HG03432 (cell line): ENCODE measurements around the gene RND3.
A peak's percentile ranks its signal among the peaks of the same experiment; 100 is the strongest.

Experiments used
- ATAC-seq: cut with Tn5 transposase; IDR thresholded peaks from one replicate; pipeline ENCODE4 v1.9.1; 2021; ENCODE audit warnings: mild to moderate bottlenecking, moderate library complexity; ENCODE audit not compliant: unreplicated experiment

RND3 gene

DNA sequence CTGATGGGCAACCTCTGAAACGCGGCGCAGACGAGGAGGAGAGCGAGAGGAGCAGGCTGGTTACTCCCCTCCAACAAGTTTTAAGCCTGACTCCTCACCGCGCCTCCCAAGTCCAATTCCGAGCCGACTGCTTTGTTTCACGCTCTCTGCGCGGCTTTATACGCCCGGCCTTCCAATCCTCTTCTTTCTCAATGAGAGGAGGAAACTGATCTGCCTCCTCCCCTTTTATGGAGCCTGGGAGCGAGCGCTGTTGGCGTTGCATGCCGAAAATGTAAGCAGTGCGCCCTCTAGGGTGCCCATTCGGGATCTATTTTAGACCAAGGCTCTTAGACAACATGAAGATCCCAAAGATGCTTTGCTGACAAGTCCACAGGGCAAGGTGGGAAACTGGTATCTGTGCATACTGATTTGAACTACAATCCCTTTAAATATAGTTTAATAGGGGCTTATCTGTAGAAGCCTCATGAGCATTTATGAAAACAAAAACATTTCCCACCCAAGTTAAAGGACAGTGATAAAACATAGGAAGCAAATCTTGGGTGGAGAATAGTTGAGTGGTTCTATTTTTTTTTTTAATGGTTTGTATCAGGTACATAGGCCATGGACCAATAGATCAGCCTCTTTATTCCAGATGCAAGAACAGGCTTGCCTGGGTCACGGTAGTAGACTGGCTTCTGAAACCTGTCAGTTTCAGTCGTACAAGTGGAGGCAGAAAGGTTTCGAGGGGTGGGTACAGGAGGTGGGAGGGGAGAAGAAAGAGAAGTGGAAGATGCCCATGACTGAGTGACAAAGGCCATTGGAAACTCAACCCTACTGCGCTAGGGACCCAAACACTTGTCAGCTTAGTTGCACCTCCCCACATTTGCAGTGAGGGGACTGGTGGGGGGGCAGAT lies at the start of gene RND3:
Gene RND3 (minus strand): TSS at position 131 of the 893 bp plus-strand sequence. CDS start 250 bp downstream, outside the sequence.
- ATAC-seq = peak; percentile 72

GRCh38 chr2:150535176-150535575 lies 47.7 kb upstream of the RND3 start:
- no peak for ATAC-seq

DNA sequence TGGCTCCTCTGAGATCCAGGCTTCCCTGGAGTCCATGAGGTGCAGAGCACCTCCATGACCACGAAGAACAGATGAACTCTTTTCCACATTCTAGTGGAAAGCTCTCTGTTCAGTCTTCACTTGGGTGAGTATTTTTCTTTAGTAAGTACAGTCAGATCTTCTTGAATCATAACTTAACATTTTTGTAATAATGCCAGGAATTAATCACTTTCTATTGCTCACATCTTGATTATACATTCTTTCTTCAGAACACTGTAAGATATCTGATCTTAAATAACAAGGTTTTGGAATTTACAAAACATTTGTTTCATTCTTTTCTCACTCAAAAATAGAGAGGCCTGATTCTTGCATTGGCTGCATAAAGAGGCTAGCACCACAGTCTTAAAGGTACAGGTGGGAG lies 45.4 kb upstream of the RND3 start:
- ATAC-seq = no peak

- ATAC-seq = no peak
These were observed 44.6 kb upstream of the RND3 start for GRCh38 chr2:150532020-150532419.

- ATAC-seq = no peak
These were observed 44.1 kb upstream of the RND3 start for GRCh38 chr2:150531591-150531990.

- ATAC-seq = no peak
These were observed 42.7 kb upstream of the RND3 start for GRCh38 chr2:150530168-150530567.

DNA sequence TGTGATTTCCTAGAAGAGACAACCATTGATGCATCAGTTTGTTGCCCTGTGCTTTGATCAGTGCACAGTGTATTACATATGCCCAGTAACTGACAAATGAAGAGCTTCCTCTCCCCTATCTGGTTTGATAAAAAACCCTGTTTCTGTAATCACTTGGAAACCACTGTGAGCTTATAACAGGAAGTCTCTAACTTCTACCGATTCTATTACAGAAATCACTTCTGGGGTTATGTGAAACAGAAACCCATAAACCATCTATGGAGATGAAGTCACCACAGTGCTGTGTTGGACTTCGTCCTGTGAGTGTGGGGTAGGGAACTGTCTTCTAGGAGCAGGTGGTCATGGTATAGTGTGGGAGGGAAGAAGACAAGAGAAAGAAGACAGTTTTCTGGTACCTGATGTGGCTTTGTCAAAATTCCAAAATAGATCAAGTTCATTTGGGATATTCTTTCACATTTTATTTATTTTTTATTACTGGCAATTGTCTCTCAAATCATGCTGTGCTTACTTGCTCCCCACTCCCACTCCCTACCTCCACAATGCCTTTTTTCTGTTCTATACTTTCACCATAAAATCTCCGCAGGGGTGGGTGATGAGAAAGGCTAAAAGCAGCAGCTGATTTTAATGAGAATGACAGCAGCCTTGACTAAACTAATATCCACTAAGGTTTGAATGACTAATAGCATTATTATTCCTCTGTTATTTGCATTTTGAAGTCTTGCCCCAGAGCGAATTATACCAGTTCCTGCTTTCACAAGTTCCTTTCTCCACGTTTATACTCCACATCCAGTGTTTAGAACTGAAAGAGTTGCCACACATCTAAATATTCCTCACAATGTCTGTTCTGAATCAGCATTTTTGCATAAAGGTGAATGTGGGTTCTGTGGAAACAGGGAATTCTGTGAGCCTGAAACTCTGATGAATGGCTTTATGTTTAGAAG lies 41.7 kb upstream of the RND3 start:
- ATAC-seq = peak; percentile 96

DNA sequence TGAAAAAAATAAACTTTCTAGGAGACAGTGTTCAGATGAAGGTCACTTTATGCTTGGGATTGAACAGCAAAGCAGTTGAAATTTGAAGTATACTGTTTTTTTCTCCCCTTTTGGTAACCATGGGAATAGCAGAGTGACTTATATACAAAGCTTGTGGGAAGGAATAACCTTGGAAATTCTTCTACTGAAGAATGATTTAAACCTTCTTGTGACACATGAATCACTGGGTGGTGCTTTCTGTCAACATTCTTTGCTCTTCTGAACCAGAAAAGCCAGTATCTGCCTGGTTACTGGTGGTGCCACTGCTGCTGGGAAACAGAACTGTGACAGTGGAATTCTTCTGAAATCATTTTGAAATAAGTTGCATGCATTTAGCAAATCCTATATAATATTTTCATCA lies 39.4 kb upstream of the RND3 start:
- no peak for ATAC-seq

GRCh38 chr2:150526006-150526405 lies 38.5 kb upstream of the RND3 start:
- ATAC-seq = no peak

- ATAC-seq = no peak
These were observed 34.8 kb upstream of the RND3 start for GRCh38 chr2:150522269-150522668.

DNA sequence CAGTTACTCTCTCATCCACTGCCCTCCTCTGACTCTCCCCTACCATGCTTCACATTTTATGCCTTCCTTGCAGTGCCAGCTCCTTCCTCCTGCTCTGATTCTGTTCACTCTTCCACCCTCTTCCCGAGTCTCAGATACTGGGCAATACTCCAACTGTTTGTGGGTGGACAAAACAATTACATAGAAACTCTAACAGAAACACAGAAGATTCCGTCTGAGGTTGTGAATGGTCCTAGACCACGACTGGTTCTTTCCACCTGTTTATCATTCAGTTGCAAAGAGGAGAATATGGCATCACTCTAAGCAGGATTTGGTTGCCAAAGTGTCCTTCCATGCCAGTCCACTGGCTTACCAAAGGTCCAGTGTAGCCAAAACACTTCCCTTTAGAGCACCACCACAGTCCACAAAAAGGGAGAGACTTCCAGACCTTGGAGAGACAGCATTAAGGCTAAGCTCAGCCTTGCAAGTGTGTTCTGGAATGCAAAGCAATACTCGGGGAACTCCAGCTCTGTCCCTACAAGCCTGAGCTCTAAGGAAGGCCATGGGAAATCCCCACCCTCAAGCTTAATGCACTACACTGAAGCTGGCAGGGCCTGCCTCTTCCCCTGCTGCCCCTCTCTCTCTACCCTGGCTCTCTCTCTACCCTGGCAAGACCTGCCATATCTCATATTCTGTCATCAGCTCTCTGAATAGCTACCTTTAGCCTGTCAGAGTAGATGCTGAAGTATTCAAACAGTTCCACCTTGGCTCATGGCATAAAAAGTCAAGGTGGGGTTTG lies 33.6 kb upstream of the RND3 start:
- peak; percentile 83 for ATAC-seq

- ATAC-seq = no peak
These were observed 32.6 kb upstream of the RND3 start for GRCh38 chr2:150520033-150520432.

GRCh38 chr2:150517951-150518680 lies 30.6 kb upstream of the RND3 start:
- ATAC-seq = no peak

DNA sequence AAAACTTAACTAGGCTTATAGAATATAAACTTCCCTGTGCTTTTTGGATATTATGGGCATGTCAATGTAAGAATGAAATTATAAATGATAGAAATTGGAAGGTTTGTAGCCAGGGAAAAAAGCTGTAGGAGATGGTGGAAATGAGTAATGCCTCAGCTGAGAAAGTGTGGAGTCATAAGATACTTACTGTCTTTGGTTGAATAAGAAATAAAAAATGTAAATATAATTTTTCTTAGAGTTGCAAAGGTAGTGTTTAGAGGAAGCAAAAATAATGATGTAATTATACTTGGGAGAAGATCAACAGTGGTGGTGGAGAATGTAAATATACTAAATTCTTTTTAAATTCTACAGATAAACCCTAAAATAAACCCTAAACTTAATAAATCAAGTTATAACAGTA lies 26.2 kb upstream of the RND3 start:
- ATAC-seq = no peak

DNA sequence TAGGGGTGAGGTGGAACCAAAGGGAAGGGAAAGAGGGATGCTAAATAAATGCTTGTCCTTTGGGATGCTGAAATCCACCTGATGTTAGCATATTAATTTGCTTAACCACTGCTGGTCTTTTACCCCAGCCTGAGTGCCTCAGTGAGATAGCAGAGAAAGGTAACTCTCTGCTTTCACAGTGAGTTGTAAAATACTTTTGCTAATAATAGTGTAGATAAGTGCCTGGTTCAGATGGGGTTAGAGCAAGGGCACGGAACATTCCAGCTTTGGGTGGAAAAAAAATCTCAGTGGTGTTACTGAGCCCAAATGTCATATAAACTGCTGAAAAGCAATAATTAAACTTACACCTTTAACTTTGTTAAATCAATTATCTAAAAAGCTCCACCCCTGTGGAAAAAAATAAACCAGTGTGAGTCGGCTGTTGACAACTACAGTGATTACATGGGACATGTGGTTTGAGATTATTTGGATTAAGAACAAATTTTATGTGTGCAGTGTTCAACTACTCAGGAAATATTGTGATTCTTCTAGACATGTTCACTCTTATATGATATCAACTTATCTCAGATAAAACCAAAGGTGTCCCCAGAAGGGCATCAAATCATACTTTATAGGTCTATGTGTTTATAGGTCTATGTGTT lies 21.1 kb upstream of the RND3 start:
- no peak for ATAC-seq

DNA sequence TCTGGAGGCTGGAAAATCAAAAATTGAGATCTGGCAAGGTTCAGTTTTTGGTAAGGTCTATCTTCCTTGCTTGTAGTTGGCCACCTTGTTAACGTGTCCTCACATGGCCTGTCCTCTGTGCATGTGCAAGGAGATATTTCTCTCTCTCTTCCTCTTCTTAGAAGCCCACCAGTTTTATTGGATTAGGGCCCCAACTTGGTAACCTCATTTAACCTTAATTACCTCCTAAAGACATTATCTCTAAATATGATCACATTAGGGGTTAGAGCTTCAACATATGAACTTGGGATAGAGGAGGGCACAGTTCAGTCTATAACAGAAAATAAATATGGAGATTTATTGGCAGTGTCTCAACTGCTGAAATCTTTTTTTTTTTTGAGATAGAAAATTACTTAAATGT lies 19.6 kb upstream of the RND3 start:
- ATAC-seq = no peak

DNA sequence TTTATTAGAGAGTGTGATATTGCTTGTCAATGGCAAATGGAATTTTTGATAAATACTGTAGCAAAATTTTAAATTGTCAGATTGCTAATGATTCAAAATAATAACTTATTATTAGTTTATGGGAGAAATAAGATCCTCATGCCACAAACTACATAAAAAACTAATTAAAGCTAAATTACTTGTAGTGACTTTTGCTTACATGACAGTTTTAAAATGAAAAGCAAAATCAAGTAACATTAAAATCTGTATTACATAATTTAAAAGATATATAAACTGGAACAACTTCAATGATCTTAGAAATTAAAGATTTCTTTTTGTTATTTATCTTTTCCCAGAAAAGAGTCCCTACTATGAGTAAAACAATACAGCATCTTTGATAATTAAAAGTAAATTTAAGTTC lies 17.7 kb upstream of the RND3 start:
- ATAC-seq = no peak

- ATAC-seq = no peak
These were observed 8.6 kb upstream of the RND3 start for GRCh38 chr2:150495993-150496627.

DNA sequence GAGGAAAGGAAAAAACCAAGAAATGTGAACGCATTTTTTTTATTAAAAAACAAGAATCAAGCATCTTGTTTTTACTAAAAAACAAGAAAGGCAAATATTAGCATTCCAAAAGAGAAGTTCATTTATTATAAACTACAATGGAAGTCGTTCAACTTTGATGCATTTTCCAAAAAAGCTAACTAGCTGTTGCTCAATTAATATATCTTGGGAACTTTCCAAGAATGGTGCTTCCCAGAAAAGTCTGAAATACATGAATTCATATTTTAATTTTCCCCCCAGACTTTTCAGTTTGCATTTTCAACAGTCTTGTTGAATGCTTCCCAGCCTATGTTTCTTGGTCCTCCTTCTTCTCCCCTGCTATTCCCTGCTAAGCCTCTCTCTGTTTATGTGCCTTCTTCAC lies 7.5 kb upstream of the RND3 start:
- ATAC-seq = no peak
